Renal cortex interstitium (tissue), 15 donors: Measurements from ENCODE around the gene DDX42. TPM values are rescaled to one million over a fixed set of nuclear protein-coding genes. Genes with fewer than 3 reads are reported as not detected.

Experiments
- DNase-seq, 11 donors: peaks; one replicate each; pipeline ENCODE4 v3.0.0-alpha.2; 2013; ENCODE audit warnings: low read depth in 9 of 11, low spot score in 4 of 11; ENCODE audit errors: extremely low read depth in 1 of 11
- long read RNA-seq, 16 experiments: transcript quantifications; one replicate each; lab custom pipeline, GENCODE V29; 2026
- polyA plus RNA-seq, 3 donors: library from polyadenylated mRNA; unstranded; fragments of 120-200 nt; gene quantifications; one replicate each; pipeline ENCODE4 v1.2.1, GENCODE V29; 2013; ENCODE audit not compliant: insufficient read length in 3 of 3

The DDX42 gene
- polyA plus RNA-seq = 100 to 1,000 TPM; 169 to 205 (median 197) TPM
- long read RNA-seq, donor 1, transcript DDX42-214 (1 exons, 2,244 nt) = major isoform, 39 of 45 reads
- long read RNA-seq, donor 1, partial matches to known transcripts = 0 of 45 reads
- long read RNA-seq, donor 1, other reads (novel, unspliced or antisense) = 0 of 45 reads
- long read RNA-seq, donor 2, full-length matches to known transcripts = 42 of 42 reads
- long read RNA-seq, donor 2, partial matches to known transcripts = 0 of 42 reads
- long read RNA-seq, donor 2, other reads (novel, unspliced or antisense) = 0 of 42 reads
- long read RNA-seq, donor 3, transcript DDX42-214 (1 exons, 2,244 nt) = major isoform, 65 of 144 reads
- long read RNA-seq, donor 3, transcript DDX42-211 (3 exons, 545 nt) = minor isoform, 6 of 144 reads
- long read RNA-seq, donor 3, partial matches to known transcripts = 62 of 144 reads
- long read RNA-seq, donor 3, other reads (novel, unspliced or antisense) = 6 of 144 reads
- long read RNA-seq, donor 4, transcript DDX42-214 (1 exons, 2,244 nt) = major isoform, 50 of 66 reads
- long read RNA-seq, donor 4, partial matches to known transcripts = 6 of 66 reads
- long read RNA-seq, donor 4, other reads (novel, unspliced or antisense) = 0 of 66 reads
- long read RNA-seq, donor 5 = 0 reads
- long read RNA-seq, donor 6, full-length matches to known transcripts = 88 of 88 reads
- long read RNA-seq, donor 6, partial matches to known transcripts = 0 of 88 reads
- long read RNA-seq, donor 6, other reads (novel, unspliced or antisense) = 0 of 88 reads
- long read RNA-seq, donor 7, transcript DDX42-214 (1 exons, 2,244 nt) = major isoform, 79 of 83 reads
- long read RNA-seq, donor 7, partial matches to known transcripts = 0 of 83 reads
- long read RNA-seq, donor 7, other reads (novel, unspliced or antisense) = 0 of 83 reads
- long read RNA-seq, donor 8 = 0 reads
- long read RNA-seq, donor 9, transcript DDX42-214 (1 exons, 2,244 nt) = major isoform, 52 of 57 reads
- long read RNA-seq, donor 9, partial matches to known transcripts = 0 of 57 reads
- long read RNA-seq, donor 9, other reads (novel, unspliced or antisense) = 0 of 57 reads
- long read RNA-seq, donor 10, transcript DDX42-214 (1 exons, 2,244 nt) = major isoform, 68 of 76 reads
- long read RNA-seq, donor 10, partial matches to known transcripts = 0 of 76 reads
- long read RNA-seq, donor 10, other reads (novel, unspliced or antisense) = 0 of 76 reads
- long read RNA-seq, donor 11, full-length matches to known transcripts = 40 of 101 reads
- long read RNA-seq, donor 11, partial matches to known transcripts = 54 of 101 reads
- long read RNA-seq, donor 11, other reads (novel, unspliced or antisense) = 7 of 101 reads
- long read RNA-seq, donor 12, transcript DDX42-214 (1 exons, 2,244 nt) = major isoform, 25 of 30 reads
- long read RNA-seq, donor 12, partial matches to known transcripts = 0 of 30 reads
- long read RNA-seq, donor 12, other reads (novel, unspliced or antisense) = 0 of 30 reads
- long read RNA-seq, donor 13 = 0 reads
- long read RNA-seq, donor 14, transcript DDX42-214 (1 exons, 2,244 nt) = major isoform, 47 of 49 reads
- long read RNA-seq, donor 14, partial matches to known transcripts = 0 of 49 reads
- long read RNA-seq, donor 14, other reads (novel, unspliced or antisense) = 0 of 49 reads
- long read RNA-seq, donor 15, transcript DDX42-214 (1 exons, 2,244 nt) = major isoform, 33 of 38 reads
- long read RNA-seq, donor 15, partial matches to known transcripts = 0 of 38 reads
- long read RNA-seq, donor 15, other reads (novel, unspliced or antisense) = 0 of 38 reads
- long read RNA-seq, donor 16, transcript DDX42-202 (18 exons, 3,939 nt) = minor isoform, 10 of 283 reads
- long read RNA-seq, donor 16, transcript DDX42-207 (5 exons, 2,919 nt) = minor isoform, 10 of 283 reads
- long read RNA-seq, donor 16, transcript DDX42-214 (1 exons, 2,244 nt) = major isoform, 166 of 283 reads
- long read RNA-seq, donor 16, partial matches to known transcripts = 91 of 283 reads
- long read RNA-seq, donor 16, other reads (novel, unspliced or antisense) = 0 of 283 reads

DNA sequence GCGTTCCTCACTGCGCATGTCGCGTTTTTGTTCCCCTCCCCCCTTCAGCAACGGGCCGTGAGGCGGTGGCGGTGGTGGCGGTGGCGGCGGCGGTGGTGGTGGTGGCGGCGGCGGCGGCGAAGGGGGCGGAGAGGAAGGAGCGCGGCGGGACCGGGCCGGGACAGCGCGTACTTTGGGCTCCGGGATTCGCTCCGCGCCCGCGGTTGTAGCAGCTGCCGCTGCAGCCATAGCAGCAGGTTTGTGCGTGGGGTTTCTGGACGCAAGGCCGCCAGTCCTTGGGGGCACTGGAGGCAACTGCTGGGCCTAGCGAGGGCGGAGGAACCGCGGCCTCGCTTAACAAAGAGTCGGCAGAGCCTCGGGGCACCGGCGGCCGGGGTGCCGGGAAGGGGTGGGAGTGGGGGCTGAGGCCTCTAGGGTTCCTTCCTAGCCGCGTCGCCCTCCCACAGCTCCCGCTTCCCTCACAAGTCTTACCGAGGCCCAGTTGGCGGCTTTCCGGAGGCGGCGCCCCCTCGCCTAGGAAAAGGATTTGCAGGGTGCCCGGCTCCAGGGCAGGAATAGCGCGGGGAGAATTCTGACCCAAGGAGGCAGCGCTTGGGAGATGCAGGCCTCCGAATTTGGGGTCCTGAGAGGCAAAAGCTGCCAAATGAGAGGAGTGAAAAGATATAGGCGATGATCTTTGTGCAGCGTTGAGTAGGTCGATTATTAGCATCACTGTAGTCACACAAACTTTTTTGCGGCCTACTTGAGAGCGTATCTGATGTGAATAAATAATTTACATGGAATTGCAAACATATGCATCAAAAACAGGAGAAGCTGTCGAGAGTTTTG is at the start of gene DDX42:
Gene DDX42, plus strand, starts transcription at position 30 of the 828 bp plus-strand sequence. CDS start 12,880 bp downstream, outside the sequence.
- peak in 7 of 11 donors; percentile 27 to 84 (median 46) for DNase-seq

DNA sequence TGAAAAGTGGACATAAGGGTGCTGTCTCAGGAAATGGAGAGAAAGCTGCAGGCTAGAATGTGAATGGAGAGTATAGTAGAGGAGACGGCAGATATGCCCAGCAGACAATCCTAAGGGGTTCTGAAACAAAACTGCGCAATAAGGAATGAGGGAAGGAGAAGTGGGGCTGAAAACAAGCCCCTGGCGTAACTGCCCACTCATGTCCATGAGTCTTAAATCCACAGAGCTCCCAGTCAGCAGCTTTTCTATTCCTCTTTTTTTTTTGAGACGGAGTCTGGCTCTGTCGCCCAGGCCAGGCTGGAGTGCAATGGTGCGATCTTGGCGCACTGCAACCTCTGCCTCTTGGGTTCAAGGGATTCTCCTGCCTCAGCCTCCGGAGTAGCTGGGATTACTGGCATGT is 38.3 kb upstream of the DDX42 start:
- DNase-seq = no peak

DNA sequence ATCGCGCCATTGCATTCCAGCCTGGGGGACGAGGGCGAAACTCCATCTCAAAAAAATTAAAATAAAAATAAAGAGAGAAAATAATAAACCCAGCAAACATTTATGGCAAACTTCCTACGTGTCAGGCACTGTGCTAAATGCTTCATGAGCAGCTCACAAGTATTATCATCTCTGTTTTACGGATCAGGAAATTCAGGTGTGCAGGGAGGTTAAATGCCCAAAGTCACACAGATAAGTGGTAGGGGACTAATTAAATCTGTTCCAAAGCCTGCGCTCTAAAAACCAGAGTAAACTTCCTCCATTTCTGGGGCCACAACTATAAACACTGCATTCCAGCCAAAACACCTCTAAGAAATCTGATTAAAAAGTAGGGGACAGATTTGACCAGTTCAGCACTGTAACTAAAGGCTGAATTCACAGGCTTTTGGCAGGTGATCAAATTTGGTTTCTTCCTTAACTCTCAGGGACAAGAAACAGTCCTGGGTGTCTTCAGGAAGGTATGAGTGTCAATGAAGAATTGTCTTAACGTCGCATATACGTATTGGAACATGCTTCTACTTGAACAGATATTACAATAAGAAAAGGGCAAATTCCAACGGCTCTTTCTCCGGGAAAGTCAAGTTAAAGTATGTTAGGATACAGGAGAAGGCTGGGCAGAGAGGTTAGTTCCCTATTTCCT is 33.4 kb upstream of the DDX42 start:
- peak in 1 of 11 donors; percentile 2 for DNase-seq

DNA sequence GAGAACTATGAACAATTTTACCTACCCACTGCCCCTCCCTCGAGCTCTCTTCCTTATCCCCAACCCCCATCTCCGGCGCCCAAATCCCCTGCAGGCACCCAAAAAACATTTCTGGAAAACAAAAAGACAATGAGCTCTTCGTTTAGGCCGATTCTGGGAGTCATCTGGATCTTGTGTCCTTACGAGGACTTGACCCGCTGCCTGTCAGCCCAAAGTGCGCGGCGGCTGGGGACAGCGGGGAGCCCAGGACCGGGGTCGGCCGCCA is 32.9 kb upstream of the DDX42 start:
- DNase-seq = no peak

DNA sequence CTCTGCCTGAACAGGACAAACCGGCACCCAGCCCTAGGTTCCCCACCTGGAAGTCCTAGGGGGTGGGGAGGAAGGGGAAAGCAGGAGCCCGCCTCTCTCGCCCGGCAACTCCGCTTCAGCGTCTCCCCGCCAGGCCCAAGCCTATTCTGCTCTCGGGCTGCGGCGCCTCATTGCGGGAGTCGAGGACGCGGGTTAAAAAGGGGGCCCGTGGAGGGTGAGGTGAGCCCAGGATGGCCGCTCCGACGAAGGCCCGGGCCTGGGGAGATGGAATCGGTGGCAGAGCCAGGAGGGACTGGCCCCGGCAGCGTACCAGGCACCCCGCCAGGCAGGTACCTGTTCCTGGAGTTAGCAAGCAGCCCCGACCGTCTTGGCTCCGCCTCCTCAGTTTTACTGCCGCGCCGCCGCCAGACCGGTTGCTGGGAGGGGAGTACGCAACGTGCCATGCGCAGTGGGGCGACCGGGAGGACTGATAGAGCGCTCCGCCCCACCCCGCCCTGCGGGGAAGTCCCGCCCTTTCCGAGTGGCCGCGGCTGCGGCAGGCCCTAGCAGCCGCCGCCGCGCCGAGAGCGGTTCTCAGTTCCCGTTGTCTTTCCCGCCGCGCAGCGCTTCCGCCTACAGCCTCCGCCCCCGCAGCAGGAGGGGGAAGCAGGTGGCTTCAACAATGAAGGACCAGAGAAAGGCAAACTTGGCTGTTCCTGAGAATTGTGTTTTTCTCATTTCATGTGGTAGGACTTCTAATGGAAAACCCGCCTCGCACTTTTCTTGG is 32.4 kb upstream of the DDX42 start, which contains the start of gene STRADA:
Gene STRADA, minus strand, starts transcription at position 392 of the 766 bp plus-strand sequence. CDS start 13,430 bp downstream, outside the sequence.
- DNase-seq = peak; percentile 86 to 97 (median 95)

GRCh38 chr17:63751806-63752205 is 22.2 kb upstream of the DDX42 start:
- no peak for DNase-seq

GRCh38 chr17:63752707-63753106 is 21.3 kb upstream of the DDX42 start:
- DNase-seq = no peak

DNA sequence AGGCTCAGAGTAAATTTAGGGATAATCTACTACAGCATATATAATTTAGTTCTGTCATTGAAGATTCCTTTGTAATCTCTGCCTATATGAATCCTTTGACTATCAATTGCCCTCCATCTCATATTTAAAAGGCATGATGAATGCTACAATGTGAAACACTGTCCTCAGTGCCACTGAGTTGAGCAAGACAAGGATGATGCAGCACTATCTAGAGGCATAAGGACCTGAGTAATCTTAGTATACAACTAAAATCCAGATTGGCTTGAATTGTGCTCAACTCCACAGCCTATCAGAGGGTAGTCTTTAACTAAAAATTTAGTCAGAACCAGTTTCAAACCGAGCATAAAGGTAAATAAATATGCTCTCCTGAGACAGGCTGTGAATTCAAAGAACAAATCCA is 20.8 kb upstream of the DDX42 start:
- DNase-seq = no peak

DNA sequence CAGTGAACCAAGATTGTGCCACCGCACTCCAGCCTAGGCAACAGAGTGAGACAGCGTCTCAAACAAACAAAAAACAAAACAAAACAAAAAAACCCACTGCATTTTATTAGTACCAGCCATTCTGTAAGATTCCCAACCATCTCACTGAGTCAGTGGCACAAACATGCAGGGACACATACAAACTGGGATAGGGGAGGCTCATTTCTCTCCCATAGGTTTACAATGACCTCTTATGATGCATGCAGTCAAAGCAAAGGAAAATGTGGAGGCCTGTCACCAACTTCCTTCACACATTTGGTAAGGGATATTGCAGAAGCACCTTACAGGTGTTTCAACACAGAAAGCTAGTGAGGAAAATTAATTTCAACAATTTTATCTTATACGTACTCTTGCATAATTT is 19.9 kb upstream of the DDX42 start:
- no peak for DNase-seq

DNA sequence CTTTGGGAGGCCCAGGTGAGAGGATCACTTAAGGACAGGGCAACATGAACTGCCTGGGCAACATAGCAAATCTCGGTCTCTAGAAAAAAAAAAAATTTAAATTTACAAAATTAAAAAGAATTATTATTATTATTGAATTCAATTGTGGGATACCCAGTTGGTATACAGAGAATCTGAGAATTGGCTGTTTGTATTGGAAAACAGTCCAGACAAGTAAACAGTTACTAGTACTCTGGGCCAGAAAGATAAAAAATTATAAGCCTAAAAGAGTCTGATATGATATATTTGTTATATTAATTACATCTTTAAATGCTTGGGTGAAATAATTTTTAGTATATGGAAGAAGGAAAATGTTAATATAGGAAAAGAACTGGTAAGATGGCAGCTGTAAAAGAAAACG is 15.5 kb upstream of the DDX42 start:
- DNase-seq = no peak

DNA sequence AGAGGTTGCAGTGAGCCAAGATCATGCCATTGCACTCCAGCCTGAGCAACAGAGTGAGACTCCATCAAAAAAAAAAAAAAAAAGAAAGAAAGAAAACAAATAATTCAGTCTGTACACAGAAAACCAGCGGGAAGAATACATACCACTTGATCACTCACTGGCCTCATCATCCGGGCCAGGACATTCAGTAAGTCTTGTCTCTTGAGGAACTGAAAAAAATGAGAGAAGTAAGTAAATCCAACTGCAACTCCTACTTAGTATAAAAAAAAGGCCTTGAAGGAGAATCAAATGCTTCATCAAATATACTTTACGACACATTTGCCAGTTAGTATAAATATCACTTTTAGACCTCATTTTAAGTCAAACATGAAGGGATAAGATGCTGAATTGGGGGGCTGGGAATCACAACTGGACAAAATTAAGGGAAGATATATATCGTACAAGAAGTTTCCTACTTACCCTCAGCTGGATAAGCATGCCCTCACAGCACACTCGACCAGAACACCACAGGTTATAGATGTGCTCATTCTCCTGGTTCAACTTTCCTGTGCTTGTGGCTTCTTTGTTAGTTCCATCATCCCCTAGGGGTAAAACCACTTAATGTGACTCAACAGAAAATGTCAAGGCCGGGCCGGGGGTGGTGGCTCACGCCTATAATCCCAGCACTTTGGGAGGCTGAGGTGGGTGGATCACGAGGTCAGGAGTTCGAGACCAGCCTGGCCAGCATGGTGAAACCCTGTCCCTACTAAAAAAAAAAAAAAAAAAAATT is 13.0 kb upstream of the DDX42 start:
- no peak for DNase-seq

DNA sequence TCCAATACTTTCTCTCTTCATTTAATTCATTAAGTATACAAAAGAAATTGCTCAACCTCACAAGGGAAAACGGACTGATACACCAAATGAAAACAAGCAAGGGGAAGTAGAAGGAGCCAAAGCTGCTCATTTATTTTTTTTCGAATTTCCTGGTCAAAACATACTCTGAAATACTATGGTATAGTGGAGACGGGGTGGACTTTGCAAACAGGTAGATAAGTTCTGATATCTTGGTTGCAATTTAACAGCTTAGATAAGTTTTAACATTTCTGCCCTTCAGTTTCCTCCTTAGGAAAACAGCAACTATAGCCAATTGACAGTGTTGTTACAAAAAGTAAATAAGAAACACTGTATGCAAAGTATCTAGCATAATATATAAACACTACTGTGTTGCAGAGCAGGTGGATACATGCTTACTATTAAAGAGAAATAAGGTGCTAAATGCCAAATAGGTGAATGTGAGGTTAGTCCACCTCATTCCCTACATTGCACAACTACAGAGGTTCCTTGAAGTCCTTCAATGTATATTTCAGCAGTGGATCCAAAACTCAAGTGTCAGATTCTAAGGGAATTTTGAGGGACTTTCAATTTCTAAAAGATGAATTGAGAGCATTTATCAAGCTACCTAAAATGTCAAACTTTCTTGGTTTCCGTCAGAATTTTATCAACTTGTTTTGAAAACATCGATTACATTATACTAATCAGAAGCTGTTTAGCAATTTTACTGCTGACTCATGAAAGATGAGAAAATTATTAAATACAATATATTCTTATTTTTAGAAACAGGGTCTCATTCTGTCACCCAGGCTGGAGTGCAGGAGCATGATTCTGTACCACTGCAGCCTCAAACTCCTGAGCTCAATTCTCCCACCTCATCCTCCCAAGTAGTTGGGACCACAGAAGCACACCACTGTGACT is 11.6 kb upstream of the DDX42 start:
- no peak for DNase-seq

DNA sequence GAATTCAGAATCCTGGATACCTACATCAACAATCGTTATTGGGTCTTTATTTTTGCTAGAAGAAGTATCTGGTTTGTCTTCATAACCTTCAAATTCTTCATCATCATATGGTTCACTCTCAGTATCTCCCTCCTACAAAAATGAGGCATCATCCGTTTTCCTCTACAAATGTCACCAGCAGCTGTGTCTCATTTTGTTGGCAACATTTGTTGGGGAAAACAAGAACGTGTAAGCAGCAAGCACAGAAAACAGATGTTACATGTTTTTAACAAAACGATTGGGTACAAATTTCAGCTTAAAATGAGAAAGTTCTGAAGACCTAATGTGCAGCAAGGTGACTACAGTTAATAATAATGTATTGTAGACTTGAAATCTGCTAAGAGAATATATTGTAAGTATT is 9.3 kb upstream of the DDX42 start:
- DNase-seq = no peak

DNA sequence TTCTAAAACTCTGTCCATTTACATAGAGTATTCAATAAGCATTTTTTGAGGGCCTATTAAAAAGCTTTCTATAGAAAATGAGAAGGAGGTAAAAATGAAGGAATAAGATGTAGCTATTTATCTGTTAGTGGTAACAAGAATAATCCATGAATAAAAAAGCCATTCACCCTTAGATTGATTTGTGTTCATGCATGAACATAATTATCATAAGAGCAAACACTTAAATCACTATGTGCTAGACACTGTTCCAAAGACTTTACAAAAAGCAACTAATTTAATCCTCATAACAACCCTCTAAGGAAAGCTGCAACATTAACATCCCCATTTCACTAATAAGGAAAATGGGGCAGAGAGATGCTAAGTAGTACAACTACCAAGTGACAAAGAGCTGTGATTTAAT is 7.2 kb upstream of the DDX42 start:
- no peak for DNase-seq
